GM12875 (cell line): ENCODE results near the gene MS4A6E.
"Not testable (repeated sequence)": the region's sequence is repeated elsewhere in the genome, so short reads cannot be mapped to it uniquely, and the experiment has no call there.

Experiments
- H3K4me3 ChIP-seq: one replicate; pipeline ENCODE4 v1.5.1; 2011; ENCODE audit warnings: low read depth, low read length, control low read depth
- TF ChIP-seq, protein P1 (sequence below): IDR thresholded peaks from 2 replicates; pipeline ENCODE4 v1.5.1; 2011; ENCODE audit warnings: low read depth, mild to moderate bottlenecking, control low read depth, inconsistent platforms, low read length, moderate library complexity, borderline replicate concordance; ENCODE audit not compliant: insufficient read depth

The MS4A6E gene, protein sequence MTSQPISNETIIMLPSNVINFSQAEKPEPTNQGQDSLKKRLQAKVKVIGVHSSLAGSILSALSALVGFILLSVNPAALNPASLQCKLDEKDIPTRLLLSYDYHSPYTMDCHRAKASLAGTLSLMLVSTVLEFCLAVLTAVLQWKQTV

DNA sequence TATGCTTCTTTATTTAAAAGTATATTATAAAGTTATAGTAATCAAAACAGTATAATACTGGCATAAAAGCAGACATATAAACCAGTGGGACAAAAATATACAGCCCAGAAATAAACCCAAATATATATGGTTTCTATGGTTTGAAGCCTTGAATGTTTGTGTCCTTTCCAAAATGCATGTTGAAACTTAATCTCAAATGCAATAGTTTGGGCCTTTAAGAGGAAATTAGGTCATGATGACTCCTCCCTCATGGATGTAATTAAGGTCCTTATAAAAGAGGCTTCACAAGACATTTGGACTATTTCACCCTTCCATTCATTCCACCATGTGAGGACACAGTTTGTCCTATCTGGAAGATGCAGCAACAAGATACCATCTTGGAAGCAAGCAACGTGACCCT is at the start of gene MS4A6E:
Gene MS4A6E (plus strand): TSS at position 301 of the 400 bp plus-strand sequence. CDS start 7,641 bp downstream, outside the sequence.
- TF ChIP-seq, protein P1, sequence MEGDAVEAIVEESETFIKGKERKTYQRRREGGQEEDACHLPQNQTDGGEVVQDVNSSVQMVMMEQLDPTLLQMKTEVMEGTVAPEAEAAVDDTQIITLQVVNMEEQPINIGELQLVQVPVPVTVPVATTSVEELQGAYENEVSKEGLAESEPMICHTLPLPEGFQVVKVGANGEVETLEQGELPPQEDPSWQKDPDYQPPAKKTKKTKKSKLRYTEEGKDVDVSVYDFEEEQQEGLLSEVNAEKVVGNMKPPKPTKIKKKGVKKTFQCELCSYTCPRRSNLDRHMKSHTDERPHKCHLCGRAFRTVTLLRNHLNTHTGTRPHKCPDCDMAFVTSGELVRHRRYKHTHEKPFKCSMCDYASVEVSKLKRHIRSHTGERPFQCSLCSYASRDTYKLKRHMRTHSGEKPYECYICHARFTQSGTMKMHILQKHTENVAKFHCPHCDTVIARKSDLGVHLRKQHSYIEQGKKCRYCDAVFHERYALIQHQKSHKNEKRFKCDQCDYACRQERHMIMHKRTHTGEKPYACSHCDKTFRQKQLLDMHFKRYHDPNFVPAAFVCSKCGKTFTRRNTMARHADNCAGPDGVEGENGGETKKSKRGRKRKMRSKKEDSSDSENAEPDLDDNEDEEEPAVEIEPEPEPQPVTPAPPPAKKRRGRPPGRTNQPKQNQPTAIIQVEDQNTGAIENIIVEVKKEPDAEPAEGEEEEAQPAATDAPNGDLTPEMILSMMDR: no peak
- H3K4me3 ChIP-seq: no peak within 1 kb of the TSS

DNA sequence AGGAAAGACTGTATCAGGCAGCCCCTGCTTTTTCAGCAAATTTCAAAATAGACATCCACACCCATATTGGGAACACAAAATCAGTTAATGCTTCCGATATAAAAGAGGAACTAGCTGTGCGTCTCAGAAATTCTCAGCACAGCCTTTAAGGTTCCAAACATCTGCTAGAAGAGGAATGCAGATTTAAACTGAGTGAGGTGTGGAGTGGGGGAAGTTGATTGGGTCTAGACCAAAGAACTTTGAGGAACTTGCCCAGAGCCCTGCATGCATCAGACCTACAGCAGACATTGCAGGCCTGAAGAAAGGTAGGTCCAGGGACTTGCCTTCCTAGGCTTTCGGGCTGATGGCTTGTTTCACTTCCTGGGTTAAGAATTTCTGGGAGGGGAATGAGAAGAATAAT is 46.6 kb upstream of the MS4A6E start, which contains the start of gene MS4A4A:
Gene MS4A4A (plus strand): TSS at position 255 of the 400 bp plus-strand sequence. CDS start 10 bp downstream, at position 265.
- H3K4me3 ChIP-seq: no peak within 1 kb of the TSS
- TF ChIP-seq, protein P1: no peak

DNA sequence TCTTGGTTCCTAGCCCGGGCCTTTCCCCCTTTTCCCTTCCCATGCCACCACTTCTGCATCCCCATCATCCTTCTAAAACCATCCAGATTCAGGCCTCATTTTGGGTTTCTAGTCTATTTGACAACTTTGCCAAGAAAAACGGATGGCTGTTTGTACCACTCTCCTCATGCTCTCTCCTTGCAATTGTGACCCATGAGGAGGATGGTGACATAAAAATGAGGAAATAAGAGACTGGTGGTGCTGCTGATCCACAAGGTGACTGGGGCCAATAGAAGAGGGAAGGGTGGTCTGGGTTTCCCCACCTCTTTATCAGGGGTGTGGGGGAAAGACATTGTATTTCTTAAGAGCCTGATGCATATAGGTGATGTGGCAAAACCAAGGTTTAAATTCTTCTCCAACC is 45.6 kb upstream of the MS4A6E start:
- TF ChIP-seq, protein P1: no peak
- H3K4me3 ChIP-seq: no peak overlapping the region

DNA sequence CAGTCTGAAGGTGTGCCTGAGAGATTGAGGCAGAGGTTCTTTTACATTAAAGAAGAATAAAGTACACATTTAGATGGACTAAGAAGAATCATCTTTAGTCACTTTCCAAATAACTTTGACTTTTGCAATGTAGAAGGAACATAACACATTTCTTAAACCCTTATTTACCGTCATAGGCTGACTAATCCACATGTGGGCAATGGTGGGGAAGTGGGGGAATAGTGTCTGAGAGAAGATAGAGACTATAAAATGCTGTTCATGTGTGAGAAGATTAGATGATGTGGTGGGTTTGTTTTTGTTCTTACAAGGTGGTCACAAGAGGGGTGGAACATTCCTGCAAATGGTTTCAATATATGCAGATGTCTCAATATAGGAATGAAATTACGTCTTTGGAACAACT is 44.8 kb upstream of the MS4A6E start:
- no peak overlapping the region for H3K4me3 ChIP-seq
- TF ChIP-seq, protein P1: no peak

DNA sequence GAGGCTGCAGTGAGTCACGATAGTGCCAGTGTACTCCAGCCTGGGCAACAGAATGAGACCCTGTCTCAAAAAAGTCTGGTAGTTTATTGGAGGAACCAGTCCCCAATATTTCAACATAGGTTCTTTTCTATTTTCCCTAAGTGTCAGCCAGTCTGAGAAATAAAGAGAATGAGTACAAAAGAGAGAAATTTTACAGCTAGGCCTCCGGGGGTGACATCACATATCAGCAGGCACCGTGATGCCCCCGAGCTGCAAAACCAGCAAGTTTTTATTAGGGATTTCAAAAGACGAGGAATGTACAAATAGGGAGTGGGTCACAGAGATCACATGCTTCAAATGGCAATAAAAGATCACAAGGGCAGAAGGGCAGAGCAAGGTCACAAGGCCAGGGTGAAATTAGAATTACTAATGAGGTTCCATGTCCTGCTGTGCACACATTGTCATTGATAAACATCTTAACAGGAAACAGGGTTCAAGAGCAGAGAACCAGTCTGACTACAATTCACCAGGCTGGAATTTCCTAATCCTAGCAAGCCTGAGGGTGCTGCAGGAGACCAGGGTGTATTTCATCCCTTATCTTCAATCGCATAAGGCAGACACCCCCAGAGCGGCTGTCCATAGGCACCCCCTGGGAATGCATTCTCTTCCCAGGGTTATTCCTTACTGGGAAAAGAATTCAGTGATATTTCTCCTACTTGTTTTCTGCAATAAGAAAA is 41.5 kb upstream of the MS4A6E start:
- not testable (repeated sequence) for H3K4me3 ChIP-seq

DNA sequence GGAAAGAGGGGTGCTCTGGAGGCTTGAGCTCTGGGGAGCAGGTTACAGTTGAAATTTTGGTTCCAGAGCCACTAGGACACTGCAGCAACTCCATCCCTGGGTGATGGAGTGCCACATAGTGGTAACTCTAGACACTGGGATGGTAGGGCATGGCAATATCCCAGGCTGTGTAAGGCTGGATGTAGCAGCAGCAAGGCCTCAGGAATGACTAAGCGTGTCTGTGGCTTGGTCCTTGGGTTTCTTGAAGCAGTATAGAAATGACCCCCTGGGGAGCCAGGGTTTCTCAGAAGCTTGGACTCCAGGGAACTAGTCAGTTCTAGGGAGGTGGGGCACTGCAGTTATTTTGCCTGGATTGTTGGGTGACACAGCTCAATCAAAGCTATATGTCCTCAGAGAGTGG is 38.5 kb upstream of the MS4A6E start:
- TF ChIP-seq, protein P1: no peak
- no peak overlapping the region for H3K4me3 ChIP-seq

DNA sequence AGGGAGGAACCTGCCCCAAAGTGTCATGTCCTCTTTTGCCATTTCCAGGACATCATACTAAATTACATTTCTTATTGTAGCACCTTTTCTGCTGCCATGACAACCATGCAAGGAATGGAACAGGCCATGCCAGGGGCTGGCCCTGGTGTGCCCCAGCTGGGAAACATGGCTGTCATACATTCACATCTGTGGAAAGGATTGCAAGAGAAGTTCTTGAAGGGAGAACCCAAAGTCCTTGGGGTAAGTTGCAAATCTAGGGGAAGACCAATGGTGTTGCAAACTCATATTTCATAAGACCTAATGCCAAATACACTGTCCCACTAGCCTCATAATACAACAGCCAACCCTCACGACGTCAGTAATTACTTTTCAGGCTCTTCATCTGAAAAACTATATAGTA is 34.9 kb upstream of the MS4A6E start:
- no peak overlapping the region for H3K4me3 ChIP-seq
- TF ChIP-seq, protein P1: no peak
